Heart left ventricle (tissue), 13 donors: ENCODE data around the gene PRTN3.

Source experiments
- CTCF ChIP-seq, 12 donors: fragments of 200-600 bp; sonication (generic) in 4 of 12; IDR thresholded peaks; one replicate each; pipeline versions ENCODE4 v1.5.0 to v1.8.0; 2018 to 2022; ENCODE audit warnings: antibody characterized with exemption in 12 of 12, mild to moderate bottlenecking in 5 of 12
- POLR2A ChIP-seq, 2 donors: fragments of 450-650 bp; IDR thresholded peaks; one replicate each; pipeline ENCODE4 v1.6.1; 2017; ENCODE audit warnings: antibody characterized with exemption in 2 of 2, mild to moderate bottlenecking in 2 of 2, moderate library complexity in 2 of 2
- donor health status: ischemic (EF 13 %, LVEDD 7.1; RV severe dilation, severe dysfunction).
- donor health status: DM: no; HTN: yes; CAD: no.
- donor health status: DM: no; HTN: no; CAD: no.
- donor health status: ischemic (EF 25% LVEDD 6.9; RV normal size, moderate dysfunction).
- donor health status: ischemic (EF 25% LVEDD 5.7; RV mildly dilated, moderate dysfunction).
- donor health status: ischemic (EF 35%, LVEDD 5.7; RV mildly dilated, moderate dysfunction).
- donor health status: nonischemic (EF 11% LVEDD 7.7; RV severe dilation, severe dysfunction).
- donor health status: DM: yes; HTN: yes; CAD: no.
- donor health status: PGD.
- donor health status: ischemic (EF 29% LVEDD 5.4; RV normal size, mild dysfunction).
- donor health status: nonischemic (EF 23%, LVEDD 6.1; RV moderate dilation, normal function).

GRCh38 chr19:792306-792885 is 48.4 kb upstream of the PRTN3 start:
- TF ChIP-seq CTCF (IDR thresholded peaks at IDR 0.05): no peak
- no peak for TF ChIP-seq POLR2A (IDR thresholded peaks at IDR 0.05)
